Activated CD8-positive, alpha-beta T cell treated with anti-CD3 and anti-CD28 coated beads, Interleukin-2, amount 10 ng/mL, durations not matched to agents 7 days and 5 days (primary cell): ENCODE data around the gene FAM9C. TPM values are rescaled to one million over a fixed set of nuclear protein-coding genes. Genes with fewer than 3 reads are reported as not detected.
A peak's percentile ranks its signal among the peaks of the same experiment; 100 is the strongest.
"Not testable (repeated sequence)": the region's sequence is repeated elsewhere in the genome, so short reads cannot be mapped to it uniquely, and the experiment has no call there.

Experiments used
- ATAC-seq: fragments of 150-1000 bp; cut with Tn5 transposase; one replicate; pipeline ENCODE4 v1.10.0; 2021; ENCODE audit warnings: moderate library complexity
- CTCF ChIA-PET: fragments of 350-600 bp; sonication (Branson Sonifier 250); formaldehyde crosslinking; loops from one replicate; lab custom pipeline; 2021; ENCODE audit warnings: antibody characterized with exemption; lab: Charles Lee
- POLR2A ChIA-PET: fragments of 350-600 bp; sonication (Branson Sonifier 250); formaldehyde crosslinking; loops from one replicate; lab custom pipeline; 2021; ENCODE audit warnings: antibody characterized with exemption; lab: Charles Lee
- DNase-seq: peaks from one replicate; pipeline ENCODE4 v3.0.0-alpha.2; 2020
- H3K27ac Mint-ChIP-seq: one replicate; pipeline ENCODE4 v1.8.0; 2021; ENCODE audit warnings: mild to moderate bottlenecking, mixed read lengths
- H3K27me3 Mint-ChIP-seq: one replicate; pipeline ENCODE4 v1.8.0; 2021; ENCODE audit warnings: low read depth, mixed read lengths
- H3K36me3 Mint-ChIP-seq: one replicate; pipeline ENCODE4 v1.8.0; 2021; ENCODE audit warnings: low read depth, mixed read lengths
- H3K4me1 Mint-ChIP-seq: one replicate; pipeline ENCODE4 v1.8.0; 2021; ENCODE audit warnings: low read depth, mixed read lengths
- H3K4me3 Mint-ChIP-seq: one replicate; pipeline ENCODE4 v1.8.0; 2021; ENCODE audit warnings: mild to moderate bottlenecking, mixed read lengths
- H3K9me3 Mint-ChIP-seq: one replicate; pipeline ENCODE4 v1.8.0; 2022; ENCODE audit warnings: mixed read lengths; ENCODE audit not compliant: insufficient read depth
- total RNA-seq, 2 experiments: library from RNA; stranded (reverse); gene quantifications; one replicate each; pipeline ENCODE4 v1.2.3, GENCODE V29; 2021

Gene FAM9C
- total RNA-seq, 2 experiments from 2014 or later, result not detected

DNA sequence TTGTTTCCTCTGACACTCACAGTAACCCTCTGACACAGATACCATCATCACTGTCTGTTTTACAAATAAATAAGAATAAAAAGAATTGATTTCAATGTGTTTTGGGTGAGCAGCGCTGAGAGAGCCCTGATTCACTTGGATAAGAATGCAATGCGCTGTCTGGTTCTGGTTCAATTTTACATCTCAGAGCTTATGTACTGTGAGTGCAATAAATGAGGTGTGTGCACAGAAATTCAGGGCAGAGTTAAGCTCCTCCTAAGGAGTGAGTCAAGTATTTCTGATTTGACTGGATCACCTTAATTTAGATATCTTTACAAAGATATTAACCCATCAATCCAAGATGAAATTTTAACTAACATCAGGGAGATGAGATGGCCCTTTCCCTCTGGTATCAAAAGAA lies 11.2 kb downstream of the FAM9C start:
- Mint-ChIP-seq H3K9me3 (no peaks in the 10 kb centered on the region), H3K36me3 (no peaks in the 10 kb centered on the region), H3K27me3 (no peaks in the 10 kb centered on the region), H3K4me1 (peaks cover 27% of the 10 kb centered on the region), H3K27ac (no peak overlapping the region), H3K4me3 (no peak overlapping the region)
- ATAC-seq (no peak), DNase-seq (no peak)
- ChIA-PET POLR2A (no interaction called here), CTCF (no interaction called here)

- Mint-ChIP-seq H3K4me1 (peaks cover 57% of the 10 kb centered on the region), H3K4me3 (peak overlapping the region; percentile 22), H3K27ac (peak overlapping the region; percentile 77), H3K27me3 (no peaks in the 10 kb centered on the region), H3K9me3 (no peaks in the 10 kb centered on the region), H3K36me3 (peaks cover 6% of the 10 kb centered on the region)
- DNase-seq, result no peak
- ChIA-PET POLR2A (interaction anchor here (0.6 to 2.1 kb wide), 5 partner anchors 22 to 58 kb away, joined by 3 to 8 read pairs (median 4); no protein-coding TSS in a partner anchor), CTCF (interaction anchor here (0.7 to 1.8 kb wide), 4 partner anchors 12 to 80 kb away, joined by 3 to 6 read pairs (median 4); no protein-coding TSS in a partner anchor)
- ATAC-seq, result no peak
Measured at GRCh38 chrX:13029887-13030771, 14.3 kb downstream of the FAM9C start.

DNA sequence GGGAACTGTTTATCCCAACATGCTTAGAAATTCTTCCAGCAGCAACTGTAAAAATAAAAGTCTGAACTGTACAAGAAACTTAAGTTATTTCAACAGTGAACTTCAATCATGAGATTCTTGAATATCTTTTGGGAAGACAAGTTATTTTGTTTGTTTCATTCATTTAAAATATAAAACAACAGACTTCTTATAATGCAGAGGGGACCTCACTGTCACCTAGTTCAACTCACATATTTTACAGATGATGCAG lies 14.9 kb downstream of the FAM9C start:
- Mint-ChIP-seq H3K27me3 (no peaks in the 10 kb centered on the region), H3K4me3 (no peak overlapping the region), H3K27ac (peak overlapping the region; percentile 60), H3K36me3 (peaks cover 6% of the 10 kb centered on the region), H3K4me1 (peaks cover 62% of the 10 kb centered on the region), H3K9me3 (no peaks in the 10 kb centered on the region)
- POLR2A ChIA-PET, result interaction anchor here (0.6 to 2.1 kb wide), 3 partner anchors 52 to 59 kb away, joined by 3 to 8 read pairs (median 4); no protein-coding TSS in a partner anchor
- DNase-seq, result no peak
- CTCF ChIA-PET, result interaction anchor here (1.8 kb wide), 1 partner anchor 62 kb away, joined by 6 read pairs; no protein-coding TSS in a partner anchor
- ATAC-seq, result no peak

- H3K27ac Mint-ChIP-seq, result peak overlapping the region; percentile 60
- CTCF ChIA-PET, result interaction anchor here (1.8 kb wide), 1 partner anchor 63 kb away, joined by 6 read pairs; no protein-coding TSS in a partner anchor
- ATAC-seq, result no peak
Measured at GRCh38 chrX:13028871-13029636, 15.4 kb downstream of the FAM9C start.

DNA sequence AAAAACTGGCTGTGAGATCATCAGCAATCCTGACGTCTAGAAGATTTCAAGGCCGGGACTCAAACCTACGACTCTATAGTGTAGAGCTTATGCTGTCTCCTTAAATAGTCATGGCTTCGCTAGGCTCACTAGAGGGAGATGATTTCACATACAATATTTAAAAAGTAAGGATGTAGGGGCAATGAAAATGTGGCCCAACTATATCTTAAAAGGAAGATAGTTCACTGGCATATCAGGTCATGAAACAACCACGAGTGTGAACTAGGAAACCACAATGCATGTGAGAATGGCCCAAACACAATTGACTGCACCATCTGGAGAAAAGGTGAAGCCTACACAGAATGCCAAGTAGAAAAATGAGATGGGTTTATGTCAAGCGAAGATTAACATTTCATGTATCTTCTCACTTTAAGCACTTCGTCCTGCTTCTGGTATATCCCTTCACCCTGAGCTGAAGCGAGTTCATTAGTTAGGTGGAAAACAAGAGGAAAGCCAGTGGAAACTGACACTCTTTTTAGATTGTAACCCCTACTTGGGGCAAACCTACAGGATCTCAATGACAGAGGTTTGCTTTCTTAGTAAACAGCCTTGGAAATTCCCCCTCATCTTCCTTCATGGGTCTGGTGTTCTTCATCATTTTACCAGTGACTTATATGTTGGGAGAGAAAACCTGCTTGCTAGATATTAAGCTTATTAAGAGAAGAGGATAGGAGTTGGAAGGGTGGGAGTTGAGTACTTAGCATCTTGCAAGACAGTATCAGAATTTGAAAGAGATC lies 17.4 kb downstream of the FAM9C start:
- peak overlapping the region; percentile 15 for H3K27ac Mint-ChIP-seq
- peak; percentile 52 for ATAC-seq
- H3K9me3 Mint-ChIP-seq, result no peaks in the 10 kb centered on the region
- DNase-seq, result no peak
- H3K4me3 Mint-ChIP-seq, result no peak overlapping the region
- H3K36me3 Mint-ChIP-seq, result peaks cover 10% of the 10 kb centered on the region
- H3K27me3 Mint-ChIP-seq, result no peaks in the 10 kb centered on the region
- ChIA-PET POLR2A (interaction anchor here (1.0 to 1.2 kb wide), 3 partner anchors 49 to 64 kb away, joined by 3 to 4 read pairs (median 3); no protein-coding TSS in a partner anchor), CTCF (interaction anchor here (1.1 to 1.3 kb wide), 3 partner anchors 65 to 461 kb away, joined by 3 to 5 read pairs (median 5); no protein-coding TSS in a partner anchor)
- H3K4me1 Mint-ChIP-seq, result peaks cover 78% of the 10 kb centered on the region

More at GRCh38 chrX:13028871-13029636, 15.4 kb downstream of the FAM9C start:
- H3K27me3 Mint-ChIP-seq, result no peaks in the 10 kb centered on the region
- H3K4me3 Mint-ChIP-seq, result no peak overlapping the region
- POLR2A ChIA-PET, result interaction anchor here (2.1 kb wide), 1 partner anchor 52 kb away, joined by 8 read pairs; no protein-coding TSS in a partner anchor
- H3K4me1 Mint-ChIP-seq, result peaks cover 65% of the 10 kb centered on the region
- no peaks in the 10 kb centered on the region for H3K9me3 Mint-ChIP-seq
- peaks cover 6% of the 10 kb centered on the region for H3K36me3 Mint-ChIP-seq
- no peak for DNase-seq

- no peaks in the 10 kb centered on the region for H3K27me3 Mint-ChIP-seq
- ATAC-seq (no peak), DNase-seq (no peak)
- no peak overlapping the region for H3K4me3 Mint-ChIP-seq
- H3K4me1 Mint-ChIP-seq, result peaks cover 67% of the 10 kb centered on the region
- H3K36me3 Mint-ChIP-seq, result peaks cover 10% of the 10 kb centered on the region
- CTCF ChIA-PET, result no interaction called here
- no peak overlapping the region for H3K27ac Mint-ChIP-seq
- POLR2A ChIA-PET, result interaction anchor here (0.8 to 1.2 kb wide), 2 partner anchors 46 to 74 kb away, joined by 3 read pairs; no protein-coding TSS in a partner anchor
- H3K9me3 Mint-ChIP-seq, result no peaks in the 10 kb centered on the region
Measured at GRCh38 chrX:13024986-13025385, 19.4 kb downstream of the FAM9C start.

DNA sequence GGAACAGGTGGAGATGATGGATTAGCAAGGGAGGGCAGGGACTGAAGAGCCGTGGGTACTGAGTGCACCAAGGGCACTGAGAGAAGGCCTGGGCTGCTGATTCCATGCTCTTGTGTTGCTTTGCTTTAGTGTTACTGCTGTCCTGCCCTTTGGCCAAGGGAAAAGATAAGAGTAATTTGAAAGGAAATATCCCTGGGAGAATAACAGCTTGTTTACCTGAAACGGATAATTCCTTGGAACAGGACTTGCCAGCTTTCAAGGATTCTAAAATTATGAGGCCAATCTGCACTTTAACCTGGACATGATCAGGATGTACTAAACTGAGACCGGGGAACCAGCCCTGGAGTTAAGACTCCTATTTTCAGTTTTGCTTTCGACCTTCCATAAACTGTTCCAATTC lies 20.4 kb downstream of the FAM9C start:
- ATAC-seq (no peak), DNase-seq (no peak)
- H3K36me3 Mint-ChIP-seq, result peaks cover 10% of the 10 kb centered on the region
- H3K27me3 Mint-ChIP-seq, result no peaks in the 10 kb centered on the region
- CTCF ChIA-PET, result interaction anchor here (1.7 kb wide), 1 partner anchor 10 kb away, joined by 5 read pairs; no protein-coding TSS in a partner anchor
- H3K9me3 Mint-ChIP-seq, result no peaks in the 10 kb centered on the region
- no peak overlapping the region for H3K27ac Mint-ChIP-seq
- POLR2A ChIA-PET, result interaction anchor here (0.8 kb wide), 1 partner anchor 73 kb away, joined by 3 read pairs; no protein-coding TSS in a partner anchor
- H3K4me1 Mint-ChIP-seq, result peaks cover 57% of the 10 kb centered on the region
- H3K4me3 Mint-ChIP-seq, result no peak overlapping the region

- ATAC-seq, result no peak
- peaks cover 52% of the 10 kb centered on the region for H3K4me1 Mint-ChIP-seq
- H3K36me3 Mint-ChIP-seq, result peaks cover 10% of the 10 kb centered on the region
- no peak overlapping the region for H3K4me3 Mint-ChIP-seq
- no peaks in the 10 kb centered on the region for H3K9me3 Mint-ChIP-seq
- ChIA-PET POLR2A (no interaction called here), CTCF (interaction anchor here (1.7 kb wide), 1 partner anchor 10 kb away, joined by 5 read pairs; no protein-coding TSS in a partner anchor)
- no peak overlapping the region for H3K27ac Mint-ChIP-seq
- no peak for DNase-seq
- H3K27me3 Mint-ChIP-seq, result no peaks in the 10 kb centered on the region
Measured at GRCh38 chrX:13023567-13023966, 20.9 kb downstream of the FAM9C start.

- Mint-ChIP-seq H3K4me1 (peaks cover 49% of the 10 kb centered on the region), H3K36me3 (peaks cover 10% of the 10 kb centered on the region), H3K4me3 (no peak overlapping the region), H3K27me3 (no peaks in the 10 kb centered on the region), H3K9me3 (no peaks in the 10 kb centered on the region), H3K27ac (no peak overlapping the region)
- DNase-seq (no peak), ATAC-seq (no peak)
- CTCF ChIA-PET, result interaction anchor here (1.6 to 1.7 kb wide), 2 partner anchors 9 to 76 kb away, joined by 5 to 6 read pairs; no protein-coding TSS in a partner anchor
- POLR2A ChIA-PET, result interaction anchor here (0.9 kb wide), 1 partner anchor 68 kb away, joined by 3 read pairs; no protein-coding TSS in a partner anchor
Measured at GRCh38 chrX:13022926-13023325, 21.5 kb downstream of the FAM9C start.

GRCh38 chrX:13016731-13017130 lies 27.7 kb downstream of the FAM9C start:
- H3K36me3 Mint-ChIP-seq, H3K27ac Mint-ChIP-seq, ATAC-seq, CTCF ChIA-PET, DNase-seq, H3K27me3 Mint-ChIP-seq, H3K4me3 Mint-ChIP-seq, H3K9me3 Mint-ChIP-seq: not testable (repeated sequence)
- peaks cover 48% of the 10 kb centered on the region for H3K4me1 Mint-ChIP-seq
- POLR2A ChIA-PET, result interaction anchor here (0.7 kb wide), 1 partner anchor 12 kb away, joined by 3 read pairs; no protein-coding TSS in a partner anchor
